RKO (cell line): Measurements from ENCODE around the gene CARNS1.

Experiments
- DNase-seq: peaks from one replicate; pipeline ENCODE4 v3.0.0-alpha.2; 2016; ENCODE audit warnings: low spot score

CARNS1 gene

DNA sequence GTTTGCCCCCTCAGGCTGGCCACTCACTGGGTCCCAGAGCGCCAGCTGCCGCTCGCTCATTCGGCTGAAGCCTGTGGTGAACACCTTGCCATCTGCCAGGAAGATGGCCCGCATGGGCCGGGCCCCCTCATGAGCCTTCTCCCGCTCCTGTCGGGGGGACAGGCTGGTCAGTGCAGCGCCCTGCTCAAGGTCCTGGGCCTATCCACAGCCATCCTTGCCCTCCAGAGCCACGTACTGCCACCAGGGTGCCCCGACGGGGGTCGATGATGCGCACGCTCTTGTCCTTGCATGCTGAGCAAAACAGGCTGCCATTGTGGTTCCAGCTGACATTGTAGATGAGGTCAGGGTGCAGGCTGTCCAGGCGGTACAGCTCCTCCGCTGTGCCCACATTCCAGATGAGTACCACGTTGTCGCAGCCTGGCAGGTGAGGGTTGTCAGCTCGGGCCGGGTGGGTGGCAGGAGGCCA lies 25.7 kb downstream of the CARNS1 start:
- DNase-seq: no peak

DNA sequence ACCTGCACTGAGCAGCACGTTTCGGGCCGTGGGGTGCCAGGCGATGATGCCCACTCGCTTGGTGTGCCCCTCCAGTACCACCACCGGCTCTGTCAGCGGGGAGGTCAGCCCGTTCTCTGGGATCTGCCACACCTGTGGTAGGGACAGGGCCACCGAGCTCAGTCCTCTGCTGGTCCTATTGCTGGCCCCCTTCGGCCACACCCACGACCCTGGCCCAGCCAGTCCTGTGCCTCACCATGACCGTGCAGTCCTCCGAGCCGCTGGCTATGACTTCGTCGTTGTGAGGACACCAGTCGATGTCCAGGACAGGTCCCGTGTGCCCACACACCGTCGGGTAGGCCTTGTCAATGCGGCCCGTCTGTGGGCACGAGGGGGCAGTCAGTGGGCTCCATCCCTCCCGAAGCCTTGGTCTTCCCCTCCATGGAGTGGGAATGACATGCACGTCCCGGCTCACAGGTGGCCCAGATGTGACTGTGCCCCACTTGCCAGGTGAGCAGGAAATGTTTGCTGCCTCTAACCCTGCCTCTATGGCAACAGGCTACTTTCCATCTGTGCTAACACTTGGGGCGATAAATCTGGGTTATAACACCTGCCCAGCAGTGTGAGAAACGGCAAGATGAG lies 26.4 kb downstream of the CARNS1 start:
- DNase-seq: no peak

DNA sequence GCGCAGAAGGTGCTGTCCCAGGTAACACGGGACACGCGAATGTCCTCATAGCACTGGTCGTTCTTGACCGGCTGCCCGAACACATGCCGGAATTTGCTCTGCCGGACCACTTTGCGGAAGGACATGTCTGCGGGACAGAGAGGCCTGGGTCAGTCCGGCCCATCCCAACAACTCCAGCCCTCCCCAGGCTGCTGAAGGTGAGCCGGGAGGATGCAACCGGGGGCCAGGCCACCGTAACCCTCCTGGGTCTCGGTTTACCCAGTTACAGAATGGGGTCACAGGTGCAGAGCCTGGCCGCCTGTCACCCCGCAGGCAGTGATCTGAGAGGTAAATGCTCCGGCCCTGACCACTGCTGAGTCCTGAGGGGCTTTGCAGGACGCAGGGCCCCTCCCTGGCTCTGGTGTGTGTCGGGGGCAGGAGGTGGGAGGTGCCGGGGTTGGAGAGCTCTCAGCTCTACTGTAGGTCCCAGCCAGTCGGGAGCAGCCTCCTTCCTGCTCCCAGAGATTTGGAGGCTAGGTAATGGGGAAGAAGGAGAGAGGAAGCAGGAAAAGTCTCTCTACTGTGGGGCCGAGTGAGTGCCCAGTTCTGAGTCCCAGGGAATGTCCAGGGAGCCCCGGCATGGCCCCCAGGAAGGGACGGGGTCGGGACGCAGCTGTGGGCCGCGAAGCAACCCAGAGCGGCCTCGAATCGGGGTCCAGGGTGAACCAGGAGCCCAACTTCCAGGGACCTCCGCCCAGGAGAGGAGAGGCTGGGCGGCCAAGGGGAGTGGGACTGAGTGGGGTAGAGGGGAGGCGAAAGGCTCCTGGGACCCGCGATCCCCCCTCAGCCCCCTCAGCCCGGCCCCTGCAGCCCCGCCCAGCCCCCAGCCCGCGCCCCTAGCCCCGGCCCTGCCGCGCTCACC lies 27.3 kb downstream of the CARNS1 start:
- peak; percentile 26 for DNase-seq

DNA sequence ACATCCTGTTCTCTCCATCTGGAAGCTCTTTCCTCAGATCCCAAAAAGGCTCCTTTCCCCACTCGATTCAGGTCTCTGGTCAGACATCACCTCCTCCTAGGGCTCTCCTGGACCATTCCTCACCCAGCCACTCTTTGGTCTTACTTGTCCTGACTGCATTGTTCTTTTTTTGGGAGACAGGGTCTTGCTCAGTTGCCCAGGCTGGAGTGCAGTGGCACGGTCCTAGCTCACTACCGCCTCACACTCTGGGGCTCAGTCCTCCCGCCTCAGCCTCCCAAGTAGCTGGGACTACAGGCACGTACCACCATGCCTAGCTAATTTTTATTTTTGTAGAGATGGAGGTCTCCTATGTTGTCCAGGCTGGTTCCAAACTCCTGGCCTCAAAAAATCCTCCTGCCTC lies 30.0 kb downstream of the CARNS1 start:
- no peak for DNase-seq

DNA sequence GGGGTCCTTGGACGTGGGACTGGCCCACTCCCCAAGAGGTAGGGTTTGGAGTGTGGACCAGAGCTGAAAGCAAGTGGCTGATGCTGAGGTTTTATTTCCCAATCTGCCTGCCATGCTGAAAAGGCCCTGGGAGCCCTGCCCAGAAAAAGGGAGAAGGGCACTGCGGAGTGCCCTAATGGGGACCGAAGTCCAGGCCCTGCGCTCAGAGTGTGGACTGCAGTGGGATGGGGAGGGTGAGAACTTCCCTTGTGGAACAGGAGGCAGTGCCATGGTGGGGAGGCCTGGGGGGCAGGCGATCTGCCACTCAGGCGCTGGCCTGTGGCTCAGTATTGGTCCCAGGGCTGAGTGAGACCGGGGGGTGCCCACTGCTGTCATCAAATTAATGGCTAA lies 32.7 kb downstream of the CARNS1 start:
- DNase-seq: no peak

DNA sequence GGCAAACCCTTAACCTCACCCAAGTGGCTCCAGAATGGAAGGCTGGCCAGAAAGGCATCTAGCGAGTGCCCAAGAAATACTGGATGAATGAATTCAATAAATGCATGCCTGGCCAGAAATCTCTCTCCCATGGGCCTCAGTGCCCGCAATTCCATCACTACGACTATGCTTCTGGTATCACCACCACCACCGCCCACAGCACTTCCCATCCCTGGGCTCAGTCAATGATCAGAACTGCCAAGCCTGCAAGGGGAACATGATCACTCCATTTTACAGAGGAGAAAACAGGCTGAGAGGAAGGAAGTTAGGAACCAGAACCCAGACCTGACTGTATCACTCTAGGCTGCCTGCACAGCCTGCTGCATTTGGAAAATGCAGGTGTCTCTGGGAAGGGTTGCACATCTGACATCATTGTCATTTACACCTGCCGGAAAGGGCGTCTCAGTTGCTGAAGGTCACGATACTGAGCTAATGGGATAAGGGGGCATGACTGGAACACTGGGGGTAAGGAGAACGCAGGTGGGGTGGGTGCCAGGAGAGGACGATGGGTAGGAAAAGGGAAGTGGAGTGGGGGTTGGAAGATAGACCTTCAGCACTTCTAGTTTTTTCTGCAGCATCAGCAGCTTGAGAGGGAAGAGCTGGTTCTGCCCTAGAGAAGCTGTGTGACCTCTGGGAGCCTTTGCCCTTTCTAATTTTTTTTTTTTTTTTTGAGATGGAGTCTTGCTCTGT lies 33.8 kb downstream of the CARNS1 start:
- DNase-seq: no peak

DNA sequence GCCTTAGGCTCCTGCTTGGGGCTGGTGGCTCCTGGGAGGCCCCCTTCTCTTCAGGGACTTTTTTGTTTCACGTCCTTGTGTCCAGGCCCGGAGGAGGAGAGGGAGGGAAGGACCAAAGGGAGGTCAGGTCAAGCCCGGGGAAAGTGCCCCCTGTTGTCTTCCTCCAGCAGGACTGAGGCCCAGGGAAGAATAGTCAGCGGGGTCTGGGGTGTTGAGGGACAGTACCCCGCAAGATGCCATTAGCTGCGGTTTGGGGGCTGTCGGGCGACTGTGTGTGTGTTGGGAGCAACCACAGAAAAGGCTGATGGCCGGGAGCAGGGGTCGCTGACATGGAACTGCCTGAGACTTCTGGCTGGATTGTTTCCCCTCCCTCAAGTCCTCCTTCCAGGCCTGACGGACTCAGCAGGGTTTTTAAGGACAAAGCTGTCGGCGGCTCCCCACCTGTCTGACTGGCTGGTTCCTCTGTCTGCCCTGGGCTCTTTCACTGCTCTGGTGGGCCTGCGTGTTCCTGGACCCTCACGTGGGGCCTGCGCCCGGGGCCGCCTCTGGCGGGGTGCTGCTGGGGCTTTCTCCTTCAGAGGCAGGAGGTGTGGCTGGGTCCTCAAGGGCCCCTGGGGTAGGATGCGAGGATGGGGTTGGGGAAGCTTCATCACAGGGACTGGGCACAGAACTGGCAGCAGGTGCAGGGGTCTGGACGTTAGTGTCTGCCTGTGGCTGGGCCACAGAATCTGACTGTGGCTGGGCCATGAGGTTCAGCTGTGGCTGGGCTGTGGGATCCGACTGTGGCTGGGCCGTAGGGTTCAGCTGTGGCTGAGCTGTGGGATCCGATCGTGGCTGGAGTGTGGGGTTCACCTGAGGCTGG lies 35.5 kb downstream of the CARNS1 start:
- DNase-seq: no peak

DNA sequence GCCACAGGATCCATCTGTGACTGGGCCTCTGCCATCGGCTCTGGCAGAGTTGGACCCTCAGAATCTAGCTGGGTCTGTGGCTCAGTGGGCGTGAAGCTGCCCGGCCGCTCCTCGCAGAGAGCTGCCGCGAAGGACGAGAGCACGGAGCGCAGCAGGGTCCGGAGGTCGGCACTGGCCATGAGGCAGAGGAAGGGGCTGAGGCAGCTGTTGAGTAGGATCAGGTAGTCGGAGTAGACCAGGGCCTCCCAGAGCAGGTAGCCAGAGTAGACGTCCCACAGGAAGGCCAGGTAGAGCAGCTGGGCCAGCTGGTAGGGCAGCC lies 36.1 kb downstream of the CARNS1 start:
- no peak for DNase-seq

DNA sequence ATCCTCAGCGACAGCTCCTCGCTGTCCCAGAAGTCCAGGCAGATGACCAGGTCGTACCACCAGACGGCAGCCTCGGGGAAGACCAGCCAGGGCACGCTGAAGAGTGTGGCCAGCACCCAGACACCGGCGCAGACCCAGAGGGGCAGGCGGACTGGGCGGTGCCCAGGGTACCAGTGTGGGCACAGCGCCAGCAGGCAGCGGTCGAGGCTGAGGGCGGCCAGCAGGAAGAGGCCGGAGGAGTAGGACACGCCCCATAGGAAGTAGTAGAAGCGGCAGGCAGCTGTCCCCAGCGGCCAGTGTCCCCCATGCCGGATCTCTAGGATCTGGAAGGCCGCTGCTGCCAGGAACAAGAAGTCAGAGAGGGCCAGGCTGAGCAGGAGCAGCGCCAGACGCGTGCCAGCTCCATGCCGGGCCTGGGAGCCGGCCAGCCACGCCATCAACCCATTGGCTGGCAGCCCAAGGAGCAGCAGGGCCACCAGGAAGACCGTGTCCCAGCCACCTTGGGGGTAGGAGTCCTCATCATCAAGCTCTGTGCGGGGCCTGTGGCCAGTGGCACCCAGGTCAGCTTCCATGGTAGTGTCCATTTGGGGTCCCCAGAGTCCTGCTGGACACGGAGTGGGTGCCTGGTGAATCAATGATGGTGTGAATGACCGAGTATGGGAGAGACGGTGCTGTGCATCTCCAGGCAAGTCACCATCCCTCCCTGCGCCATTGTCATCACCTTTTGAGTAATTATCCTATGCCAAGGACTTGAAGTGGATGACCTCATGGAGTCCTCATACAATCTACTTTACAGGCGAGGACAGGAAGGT lies 36.9 kb downstream of the CARNS1 start, which contains the start of gene GPR152:
TSS of gene GPR152 (minus strand) at position 589 of the 812 bp plus-strand sequence. CDS start at position 584, 5 bp downstream.
- DNase-seq: no peak

DNA sequence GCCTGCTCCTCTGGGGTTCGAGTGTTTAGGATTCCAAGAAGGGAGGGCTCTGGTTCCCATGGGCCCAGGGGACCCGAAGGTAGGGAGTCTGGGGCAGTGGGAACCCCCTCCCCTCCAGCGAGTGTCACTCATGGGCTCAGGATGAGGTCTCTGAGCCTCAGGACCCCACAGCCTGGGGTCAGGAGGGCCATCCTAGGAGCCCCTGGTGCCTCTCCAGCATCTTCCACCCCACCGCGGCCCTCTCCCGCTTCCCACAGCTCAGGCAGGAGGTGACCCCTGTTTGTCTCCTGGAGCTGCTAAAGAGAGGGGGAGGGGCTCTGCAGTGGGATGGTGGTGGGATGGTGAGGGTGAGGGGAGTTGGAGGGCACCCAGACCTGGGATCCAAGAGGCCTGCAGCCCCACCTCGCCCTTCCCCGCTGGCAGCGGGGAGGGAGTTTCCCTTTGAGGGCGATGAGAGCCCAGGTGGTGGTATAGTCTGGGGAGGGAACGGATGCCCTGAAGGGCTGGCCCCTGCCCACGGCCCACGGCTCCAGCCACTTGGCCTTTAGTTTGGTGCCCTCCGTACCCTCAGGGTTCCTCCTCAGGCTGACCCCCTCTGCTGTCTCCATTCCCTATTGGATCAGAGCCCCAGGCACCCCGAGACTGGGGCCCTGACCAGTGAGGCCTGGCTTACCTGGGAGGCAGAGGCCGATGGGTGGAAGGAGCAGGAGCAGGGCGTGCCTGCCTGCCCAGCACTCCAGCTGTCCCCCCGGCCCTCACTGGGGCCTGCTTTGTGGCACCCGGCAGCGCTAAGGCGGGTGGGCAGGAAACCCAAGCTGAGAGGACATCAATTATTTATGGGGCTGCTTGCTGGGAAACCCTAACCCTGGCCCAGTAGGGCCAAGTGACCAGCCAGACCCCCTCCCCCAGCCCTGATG lies 38.6 kb downstream of the CARNS1 start:
- no peak for DNase-seq

DNA sequence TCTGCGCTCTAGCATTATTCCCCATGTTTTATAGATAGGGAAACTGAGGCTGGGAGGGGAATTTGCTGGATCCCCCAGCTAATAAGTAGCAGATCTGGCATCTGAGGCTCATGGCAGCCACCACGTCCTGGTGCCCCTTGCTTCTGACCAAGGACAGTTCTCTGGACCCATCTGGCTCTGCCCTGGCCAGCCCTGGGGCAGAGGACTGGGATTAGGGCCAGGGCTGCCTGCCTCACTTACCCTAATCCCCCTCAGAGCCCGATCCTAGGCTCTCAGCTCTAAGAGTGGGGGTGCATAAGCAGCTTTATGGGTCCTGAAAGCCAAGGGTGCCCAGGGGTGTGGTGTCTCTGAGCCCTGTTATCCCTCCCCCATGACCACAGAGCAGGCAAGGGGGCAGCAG lies 39.6 kb downstream of the CARNS1 start, which contains the start of gene CABP4:
TSS of gene CABP4 (plus strand) at position 301 of the 400 bp plus-strand sequence. CDS start at position 371, 70 bp downstream.
- DNase-seq: no peak

DNA sequence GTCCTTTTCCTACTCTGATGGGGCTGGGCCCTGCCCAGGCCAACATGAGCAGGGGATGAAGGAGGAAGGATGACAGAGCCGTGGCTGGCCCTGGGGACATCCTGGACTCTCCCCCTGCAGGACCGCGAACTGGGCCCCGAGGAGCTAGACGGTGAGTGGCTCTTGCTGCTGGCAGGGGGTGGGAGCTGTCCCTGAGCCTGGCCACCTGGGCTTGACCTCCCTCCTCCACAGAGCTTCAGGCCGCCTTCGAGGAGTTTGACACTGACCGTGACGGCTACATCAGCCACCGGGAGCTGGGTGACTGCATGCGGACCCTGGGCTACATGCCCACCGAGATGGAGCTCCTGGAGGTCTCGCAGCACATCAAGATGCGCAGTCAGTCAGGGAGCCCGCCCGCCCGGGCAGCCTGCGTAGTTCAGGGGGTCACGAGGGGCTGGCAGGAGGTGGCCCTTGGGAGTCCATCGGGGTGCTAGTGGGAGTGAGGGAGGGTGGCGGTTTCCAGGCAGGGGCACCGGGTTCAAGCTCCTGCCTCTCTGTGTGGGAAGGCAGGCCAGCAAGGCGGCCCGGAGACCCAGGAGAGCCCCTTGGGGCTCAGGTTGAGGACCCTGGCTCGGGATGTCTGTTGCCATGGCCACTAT lies 40.7 kb downstream of the CARNS1 start:
- DNase-seq: no peak

DNA sequence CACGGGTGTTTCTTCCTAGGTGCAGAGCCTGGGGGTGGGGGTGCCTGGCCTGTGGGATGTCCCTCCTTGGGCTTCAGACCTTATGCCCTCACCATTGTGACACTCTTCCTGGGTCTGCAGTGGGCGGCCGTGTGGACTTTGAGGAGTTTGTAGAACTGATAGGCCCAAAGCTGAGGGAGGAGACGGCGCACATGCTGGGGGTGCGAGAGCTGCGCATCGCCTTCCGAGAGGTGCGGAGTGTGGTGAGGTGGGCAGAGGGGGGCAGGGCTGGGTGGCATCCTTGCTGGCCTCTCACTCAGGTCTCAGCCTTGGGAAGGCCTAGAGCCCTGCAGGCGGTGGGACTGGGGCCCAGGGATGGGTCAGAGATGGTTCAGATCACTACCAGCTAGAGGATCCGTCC lies 42.0 kb downstream of the CARNS1 start:
- no peak for DNase-seq

DNA sequence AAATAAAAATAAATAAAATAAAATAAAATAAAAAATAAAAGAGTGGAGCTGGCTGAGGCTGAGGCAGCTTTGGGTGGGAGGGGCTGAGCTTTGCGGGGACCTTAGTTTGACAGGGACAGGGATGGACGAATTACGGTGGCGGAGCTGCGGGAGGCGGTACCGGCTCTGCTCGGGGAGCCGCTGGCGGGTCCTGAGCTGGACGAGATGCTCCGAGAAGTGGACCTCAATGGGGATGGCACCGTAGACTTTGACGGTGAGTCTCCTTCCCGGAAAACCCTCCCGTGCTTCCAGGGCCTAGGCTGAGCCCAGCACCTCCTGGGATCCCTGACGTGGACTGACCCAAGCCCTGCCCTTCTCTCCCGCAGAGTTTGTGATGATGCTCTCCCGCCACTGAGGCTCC lies 42.8 kb downstream of the CARNS1 start:
- no peak for DNase-seq

DNA sequence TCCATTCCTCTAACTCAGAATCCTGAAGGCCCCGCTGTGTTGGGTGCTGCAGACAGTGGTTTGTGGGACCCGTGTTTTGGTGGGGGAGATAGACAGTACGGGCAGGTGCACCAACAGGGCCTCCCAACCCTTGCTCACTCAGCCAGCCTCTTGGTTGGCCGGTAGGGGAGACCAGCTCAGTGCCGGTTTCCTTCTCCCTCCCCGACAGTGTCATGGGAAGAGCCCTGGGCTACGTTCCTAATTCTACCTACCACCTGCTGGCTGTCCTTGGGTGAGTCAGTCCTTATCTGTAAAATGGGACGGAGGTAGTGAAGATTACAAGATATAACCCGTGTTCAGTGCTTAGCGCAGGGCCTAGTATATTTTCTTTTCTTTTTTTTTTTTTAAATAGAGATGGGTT lies 47.7 kb downstream of the CARNS1 start:
- no peak for DNase-seq

DNA sequence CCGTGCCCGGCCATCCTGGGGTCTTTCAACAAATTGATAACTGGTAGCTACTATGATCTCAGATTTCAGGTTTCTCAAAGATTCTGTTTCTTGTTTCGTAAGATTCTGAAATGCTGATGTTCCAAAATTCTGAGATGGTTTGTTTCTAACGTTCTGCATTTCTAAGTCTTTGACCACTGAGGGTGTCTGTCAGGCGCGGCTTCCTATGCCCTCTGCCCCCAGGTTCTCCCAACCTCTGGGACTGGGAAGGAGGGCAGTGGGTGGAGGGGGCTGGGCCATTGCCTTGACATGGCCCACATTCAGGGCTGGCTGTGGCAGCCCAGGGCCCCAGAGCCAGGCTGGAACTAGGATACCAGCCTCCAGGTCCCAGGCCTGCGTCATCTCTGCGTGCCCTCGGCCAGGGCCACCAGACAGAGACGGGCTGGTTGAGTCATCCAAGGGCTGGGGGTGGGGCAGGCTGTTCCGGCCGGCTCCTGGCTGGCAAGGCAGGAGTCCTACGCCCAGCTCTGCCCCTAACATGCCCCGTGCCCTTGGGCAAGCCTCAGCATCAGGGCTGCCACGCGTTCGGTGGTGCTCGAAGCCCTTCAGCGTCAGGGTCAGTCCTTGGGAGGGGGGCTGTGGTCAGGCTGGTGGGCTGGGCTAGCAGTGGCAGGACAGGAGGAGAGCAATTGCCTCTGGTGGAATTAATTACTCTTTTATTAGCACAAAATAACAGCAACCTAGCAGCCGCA lies 48.4 kb downstream of the CARNS1 start:
- peak; percentile 89 for DNase-seq

DNA sequence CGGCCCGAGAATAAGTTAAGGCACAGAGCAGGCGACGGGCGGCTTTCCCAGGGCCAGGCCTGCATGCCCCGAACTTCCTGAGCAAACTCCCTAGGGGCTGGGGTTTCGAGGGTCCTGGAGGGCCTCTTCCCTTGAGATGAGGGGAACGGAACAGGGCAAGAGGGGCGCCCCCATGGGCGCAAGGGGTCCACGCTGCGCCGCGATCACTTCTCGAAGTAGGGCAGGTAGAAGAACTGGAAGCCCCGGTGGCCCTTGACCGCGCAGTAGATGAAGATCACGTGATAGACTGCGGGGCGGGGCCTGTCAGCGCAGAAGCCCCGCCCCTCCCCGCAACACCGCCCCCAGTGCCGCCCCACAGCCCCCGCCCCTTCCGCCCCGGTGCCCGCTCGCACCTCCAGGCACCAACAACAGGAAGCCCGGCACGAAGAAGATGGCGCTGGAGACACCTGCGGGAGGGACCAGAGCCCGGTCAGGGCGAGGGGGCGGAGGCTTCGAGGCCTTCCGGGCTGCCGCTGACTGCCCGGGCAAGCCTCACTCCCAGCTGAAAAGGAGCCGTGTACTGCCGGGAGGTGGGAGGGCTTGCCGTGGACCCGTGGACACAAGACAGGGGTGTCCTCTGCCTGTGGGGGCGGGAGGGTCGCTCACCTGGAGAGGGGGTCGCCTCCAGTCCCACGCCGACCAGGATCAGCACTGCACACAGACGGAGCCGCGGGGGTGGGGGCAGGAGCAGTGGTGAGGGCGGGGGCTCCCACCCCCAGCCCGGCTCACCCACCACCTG lies 49.1 kb downstream of the CARNS1 start:
- DNase-seq: peak; percentile 90

DNA sequence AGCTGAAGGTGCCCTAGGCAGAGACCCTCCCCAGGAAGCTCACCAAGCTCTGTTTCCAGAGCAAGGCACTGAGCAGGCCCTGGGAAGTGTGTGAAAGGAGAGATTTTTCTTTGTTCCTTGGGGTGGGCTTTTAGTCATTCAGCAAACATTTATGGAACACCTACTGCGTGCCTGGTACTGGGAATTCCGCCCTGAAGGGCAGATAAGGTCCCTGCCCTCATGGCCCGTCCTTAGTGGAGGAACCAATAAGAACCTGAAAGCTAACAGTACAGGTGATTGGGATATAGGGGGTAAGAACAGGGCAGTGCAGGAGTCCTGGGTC lies 49.7 kb downstream of the CARNS1 start:
- peak; percentile 45 for DNase-seq
